Activated B cell treated with CpG ODN at 0.5 μM for 24 hours (primary cell): ENCODE data around the gene NCR2. TPM values are rescaled to one million over a fixed set of nuclear protein-coding genes. Genes with fewer than 3 reads are reported as not detected.

Experiments used
- ATAC-seq: fragments of 200-7000 bp; cut with Tn5 transposase; one replicate; pipeline ENCODE4 v1.10.0; 2021; ENCODE audit warnings: low read depth, mild to moderate bottlenecking, moderate library complexity
- CTCF ChIA-PET: fragments of 350-600 bp; sonication (Branson Sonifier 250); formaldehyde crosslinking; loops from one replicate; lab custom pipeline; 2021; ENCODE audit warnings: antibody characterized with exemption; lab: Charles Lee
- POLR2A ChIA-PET: fragments of 350-600 bp; sonication (Branson Sonifier 250); formaldehyde crosslinking; loops from one replicate; lab custom pipeline; 2021; ENCODE audit warnings: antibody characterized with exemption; lab: Charles Lee
- DNase-seq: peaks from one replicate; pipeline ENCODE4 v3.0.0; 2022
- H3K27ac Mint-ChIP-seq: one replicate; pipeline ENCODE4 v1.8.0; 2020; ENCODE audit warnings: mixed read lengths
- H3K27me3 Mint-ChIP-seq: one replicate; pipeline ENCODE4 v1.8.0; 2021; ENCODE audit warnings: mixed read lengths
- H3K36me3 Mint-ChIP-seq: one replicate; pipeline ENCODE4 v1.8.0; 2021; ENCODE audit warnings: low read depth, mixed read lengths
- H3K4me1 Mint-ChIP-seq: one replicate; pipeline ENCODE4 v1.8.0; 2021; ENCODE audit warnings: mixed read lengths
- H3K4me3 Mint-ChIP-seq: one replicate; pipeline ENCODE4 v1.8.0; 2020; ENCODE audit warnings: mild to moderate bottlenecking, mixed read lengths
- H3K9me3 Mint-ChIP-seq: one replicate; pipeline ENCODE4 v1.8.0; 2020; ENCODE audit warnings: mixed read lengths
- CTCF ChIP-seq: fragments of 200-600 bp; IDR thresholded peaks from one replicate; pipeline ENCODE4 v1.8.0; 2022; ENCODE audit warnings: antibody characterized with exemption, mild to moderate bottlenecking
- intact Hi-C: fragments of 100-400 bp; cut with micrococcal nuclease; formaldehyde crosslinking; loops from one replicate; pipeline ENCODE4 v1.15.1; 2024
- total RNA-seq: library from RNA; stranded (reverse); gene quantifications from 2 replicates; pipeline ENCODE4 v1.2.3, GENCODE V29; 2022

NCR2 gene
- total RNA-seq, 1 donor from 2014 or later = not detected

- Mint-ChIP-seq H3K36me3 (no peaks in the 10 kb centered on the region), H3K4me3 (no peak overlapping the region), H3K27me3 (peaks cover 2% of the 10 kb centered on the region), H3K9me3 (no peaks in the 10 kb centered on the region), H3K27ac (no peak overlapping the region), H3K4me1 (peaks cover 3% of the 10 kb centered on the region)
- TF ChIP-seq CTCF = no peak
- ChIA-PET POLR2A (no interaction called here), CTCF (no interaction called here)
- DNase-seq (no peak), ATAC-seq (no peak)
- intact Hi-C loops = no loop called here
These were observed 6.2 kb downstream of the NCR2 start for GRCh38 chr6:41341580-41341979.

GRCh38 chr6:41342241-41342640, 6.8 kb downstream of the NCR2 start:
- Mint-ChIP-seq H3K36me3 (no peaks in the 10 kb centered on the region), H3K9me3 (no peaks in the 10 kb centered on the region), H3K27ac (no peak overlapping the region), H3K4me3 (no peak overlapping the region), H3K4me1 (peaks cover 2% of the 10 kb centered on the region), H3K27me3 (peaks cover 4% of the 10 kb centered on the region)
- no peak for ATAC-seq
- CTCF ChIA-PET = no interaction called here
- no peak for TF ChIP-seq CTCF
- no peak for DNase-seq
- intact Hi-C loops = no loop called here
- POLR2A ChIA-PET = no interaction called here

GRCh38 chr6:41343641-41344187, 8.3 kb downstream of the NCR2 start:
- POLR2A ChIA-PET = no interaction called here
- intact Hi-C loops = no loop called here
- TF ChIP-seq CTCF = no peak
- no peak for DNase-seq
- Mint-ChIP-seq H3K27ac (no peak overlapping the region), H3K4me3 (no peak overlapping the region), H3K36me3 (no peaks in the 10 kb centered on the region), H3K27me3 (peaks cover 14% of the 10 kb centered on the region), H3K4me1 (peaks cover 2% of the 10 kb centered on the region), H3K9me3 (peaks cover 3% of the 10 kb centered on the region)
- no peak for ATAC-seq
- CTCF ChIA-PET = no interaction called here

- intact Hi-C loops = no loop called here
- ATAC-seq = no peak
- ChIA-PET CTCF (interaction anchor here (1.0 kb wide), 1 partner anchor 24 kb away, joined by 4 read pairs; no protein-coding TSS in a partner anchor), POLR2A (interaction anchor here (1.0 kb wide), 1 partner anchor 11 kb away, joined by 5 read pairs; no protein-coding TSS in a partner anchor)
- TF ChIP-seq CTCF = no peak
- Mint-ChIP-seq H3K27me3 (peaks cover 22% of the 10 kb centered on the region), H3K4me1 (peaks cover 2% of the 10 kb centered on the region), H3K36me3 (no peaks in the 10 kb centered on the region), H3K9me3 (peaks cover 4% of the 10 kb centered on the region), H3K27ac (no peak overlapping the region), H3K4me3 (no peak overlapping the region)
- no peak for DNase-seq
These were observed 9.5 kb downstream of the NCR2 start for GRCh38 chr6:41344876-41345275.

- CTCF ChIA-PET = no interaction called here
- H3K4me1 Mint-ChIP-seq = peaks cover 2% of the 10 kb centered on the region
- H3K27ac Mint-ChIP-seq = no peak overlapping the region
These were observed 10.5 kb downstream of the NCR2 start for GRCh38 chr6:41345901-41346300.

More at GRCh38 chr6:41345901-41346300, 10.5 kb downstream of the NCR2 start:
- Mint-ChIP-seq H3K9me3 (peaks cover 4% of the 10 kb centered on the region), H3K27me3 (peaks cover 32% of the 10 kb centered on the region), H3K4me3 (no peak overlapping the region), H3K36me3 (no peaks in the 10 kb centered on the region)
- DNase-seq (no peak), ATAC-seq (no peak)
- intact Hi-C loops = no loop called here
- TF ChIP-seq CTCF = no peak
- POLR2A ChIA-PET = interaction anchor here (1.0 kb wide), 2 partner anchors 12 kb away, joined by 3 to 5 read pairs; no protein-coding TSS in a partner anchor
